GM19438 (cell line): ENCODE measurements around the gene SLC6A9.

ENCODE experiments used
- ATAC-seq: cut with Tn5 transposase; IDR thresholded peaks from one replicate; pipeline ENCODE4 v1.9.1; 2021; ENCODE audit warnings: low read depth; ENCODE audit not compliant: unreplicated experiment

Gene SLC6A9

DNA sequence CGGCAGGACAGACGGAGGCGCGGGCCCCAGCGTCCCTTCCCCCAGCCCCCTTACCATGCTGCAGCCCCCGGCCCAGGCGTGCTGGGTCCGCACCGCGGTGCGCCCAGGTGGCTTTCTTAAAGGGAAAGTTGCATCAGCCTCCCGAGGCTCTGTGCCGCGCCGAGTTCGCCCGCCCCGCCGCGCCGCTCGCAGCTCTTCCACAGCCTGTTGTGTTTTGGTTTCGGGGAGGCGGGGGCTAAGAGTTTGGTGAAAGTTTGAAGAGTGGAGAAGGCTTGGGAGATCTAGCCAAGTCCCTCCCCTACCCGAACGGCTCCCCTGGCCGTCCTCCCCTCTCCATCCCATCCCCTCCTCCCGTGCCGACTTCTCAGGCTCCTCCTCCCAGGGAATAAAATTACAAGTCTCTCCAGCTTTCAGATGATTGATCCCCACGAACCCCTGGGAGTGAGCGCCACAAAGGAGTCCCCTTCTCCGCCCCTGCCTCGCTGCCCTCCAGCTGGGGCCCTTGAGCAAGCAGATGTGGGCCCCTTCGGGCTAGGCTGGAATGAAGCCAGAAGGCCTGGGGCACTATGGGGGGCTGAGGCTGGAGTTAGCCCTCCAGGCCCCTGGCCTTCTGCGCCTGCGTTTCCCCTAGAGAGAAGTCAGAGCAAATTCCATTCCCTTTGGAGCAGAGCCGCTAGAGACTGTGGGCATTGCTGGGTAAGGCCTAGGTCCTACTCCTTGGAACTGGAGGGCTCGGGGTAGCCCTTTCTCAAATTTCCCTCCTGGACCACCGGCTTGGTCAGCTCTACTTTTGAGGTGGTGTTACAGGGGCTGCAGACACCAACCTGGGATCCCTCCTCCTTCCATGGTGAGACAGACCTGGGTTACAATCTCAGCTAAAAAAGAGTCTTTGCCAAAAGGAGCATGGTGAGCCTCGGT lies at the start of gene SLC6A9:
TSS of gene SLC6A9 (minus strand) at position 211 of the 918 bp plus-strand sequence. CDS start 7,185 bp downstream, outside the sequence.
- no peak for ATAC-seq

- no peak for ATAC-seq
Measured at GRCh38 chr1:44079566-44079965, 48.3 kb upstream of the SLC6A9 start.

GRCh38 chr1:44078104-44078503 lies 46.8 kb upstream of the SLC6A9 start:
- no peak for ATAC-seq

DNA sequence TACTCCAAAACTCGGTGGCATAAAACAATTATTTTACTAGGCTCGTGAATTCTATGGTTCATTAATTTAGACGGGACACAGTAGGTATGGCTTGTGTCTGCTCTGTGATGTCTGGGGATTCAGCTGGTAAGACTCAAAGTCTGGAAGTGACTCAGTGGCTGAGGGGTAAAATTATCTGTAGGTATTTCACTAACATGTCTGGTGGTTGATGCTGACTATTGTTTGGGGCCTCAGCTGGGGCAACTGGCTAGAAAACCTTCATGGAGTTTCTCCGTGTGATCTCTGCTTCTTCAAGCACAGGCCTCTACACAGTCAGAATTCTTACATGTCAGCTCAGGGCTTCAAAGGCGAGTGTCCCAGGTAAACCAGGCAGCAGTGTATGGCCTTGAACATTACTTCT lies 46.2 kb upstream of the SLC6A9 start:
- ATAC-seq = no peak

GRCh38 chr1:44076066-44076465 lies 44.8 kb upstream of the SLC6A9 start:
- ATAC-seq = no peak

- ATAC-seq = no peak
Measured at GRCh38 chr1:44074415-44074814, 43.2 kb upstream of the SLC6A9 start.

GRCh38 chr1:44073528-44073927 lies 42.3 kb upstream of the SLC6A9 start:
- no peak for ATAC-seq

GRCh38 chr1:44072821-44073220 lies 41.6 kb upstream of the SLC6A9 start:
- ATAC-seq = no peak

DNA sequence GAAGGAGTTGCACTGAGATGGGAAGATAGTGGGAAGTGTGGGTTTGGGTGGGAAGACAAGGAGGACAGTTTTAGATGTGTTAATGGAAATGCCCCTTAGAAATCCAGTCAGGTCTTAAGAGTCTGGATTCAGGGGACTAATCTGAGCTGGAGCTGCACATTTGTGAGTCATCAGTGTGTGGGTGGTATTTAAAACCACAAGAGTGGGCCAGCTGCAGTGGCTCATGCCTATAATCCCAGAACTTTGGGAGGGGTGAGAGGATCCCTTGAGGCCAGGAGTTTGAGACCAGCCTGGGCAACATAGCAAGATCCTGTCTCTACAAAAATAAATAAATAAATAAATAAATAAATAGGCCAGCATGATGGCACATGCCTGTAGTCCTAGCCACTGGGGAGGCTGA lies 40.9 kb upstream of the SLC6A9 start:
- no peak for ATAC-seq

DNA sequence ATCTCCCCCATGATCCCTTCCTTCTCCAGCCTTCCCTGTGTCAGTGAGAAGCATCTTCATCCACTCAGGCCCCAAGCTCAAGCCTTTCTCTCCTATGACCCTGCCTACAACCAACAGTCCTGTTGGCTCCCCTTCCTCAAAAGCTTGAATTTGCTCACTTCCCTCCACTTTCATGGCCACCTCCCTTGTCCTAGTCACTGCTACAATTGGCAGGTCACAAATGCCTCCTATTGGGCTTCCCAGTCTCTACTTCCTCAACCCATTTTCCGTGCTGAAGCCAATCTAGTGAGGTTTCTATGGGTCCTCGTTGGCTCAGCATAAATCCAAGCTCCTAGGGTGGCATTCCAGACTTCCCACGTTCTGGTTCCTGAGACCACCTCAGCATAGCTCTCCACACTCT lies 40.2 kb upstream of the SLC6A9 start:
- ATAC-seq = no peak

GRCh38 chr1:44068442-44068921 lies 37.2 kb upstream of the SLC6A9 start:
- no peak for ATAC-seq

DNA sequence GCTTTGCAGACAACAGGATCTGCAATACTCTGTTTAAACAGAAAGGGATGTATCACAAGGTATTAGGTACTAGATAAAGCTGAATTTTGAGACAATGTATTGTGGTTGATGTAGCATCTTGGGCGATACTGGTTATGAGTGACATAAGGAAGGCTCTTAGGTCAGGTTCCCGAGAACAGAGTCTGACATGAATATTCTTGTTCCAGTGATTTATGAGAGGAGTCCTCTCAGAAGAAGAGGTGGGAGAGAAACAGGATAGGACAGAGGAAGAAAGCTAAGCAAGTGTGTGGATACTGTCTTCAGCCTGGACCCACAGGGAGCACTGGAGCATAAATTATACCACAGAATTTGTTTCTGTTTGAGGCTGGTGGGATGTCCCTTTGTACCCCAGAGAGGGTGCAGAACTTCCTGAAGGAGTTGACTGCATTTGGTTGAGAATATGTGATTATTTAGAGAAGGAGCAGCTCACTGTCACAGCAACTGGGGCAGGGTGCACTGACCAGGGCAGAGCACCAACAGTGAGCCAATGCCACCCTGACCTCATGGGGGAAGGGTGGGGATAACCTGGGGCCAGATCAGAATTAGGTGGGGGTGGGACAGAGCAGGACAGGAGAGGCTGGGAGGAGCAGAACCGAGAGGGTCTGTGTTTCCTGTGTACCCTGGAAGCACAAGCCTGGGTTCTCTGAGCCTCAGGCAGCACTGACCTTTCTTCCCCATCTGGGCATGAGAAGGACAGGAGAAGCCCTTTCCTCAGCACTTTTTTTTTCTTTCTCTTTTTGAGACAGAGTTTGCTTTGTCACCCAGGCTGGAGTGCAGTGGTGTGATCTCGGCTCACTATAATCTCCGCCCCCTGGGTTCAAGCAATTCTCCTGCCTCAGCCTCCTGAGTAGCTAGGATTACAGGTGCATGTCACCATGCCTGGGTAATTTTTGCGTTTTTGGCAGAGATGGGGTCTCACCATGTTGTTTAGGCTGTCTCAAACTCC lies 36.3 kb upstream of the SLC6A9 start:
- ATAC-seq = no peak

- no peak for ATAC-seq
Measured at GRCh38 chr1:44062656-44063179, 31.5 kb upstream of the SLC6A9 start.

DNA sequence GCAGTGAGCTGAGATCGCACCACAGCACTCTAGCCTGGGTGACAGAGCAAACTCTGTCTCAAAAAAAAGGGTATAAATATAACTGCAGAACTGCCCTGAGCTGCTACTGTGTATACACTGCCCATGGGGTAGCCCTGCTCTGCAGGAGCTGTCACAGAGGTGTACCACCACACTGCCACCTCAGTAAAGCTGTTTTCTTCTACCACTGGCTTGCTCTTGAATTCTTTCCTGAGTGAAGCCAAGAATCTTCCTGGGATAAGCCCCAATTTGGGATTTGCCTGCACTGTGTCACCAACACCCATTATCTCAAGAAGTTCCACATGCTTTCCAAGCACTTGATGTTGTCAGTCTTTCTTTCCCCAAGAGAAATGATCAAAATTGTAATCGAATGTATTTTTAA lies 30.6 kb upstream of the SLC6A9 start:
- no peak for ATAC-seq

GRCh38 chr1:44060830-44061267 lies 29.6 kb upstream of the SLC6A9 start:
- ATAC-seq = no peak

- no peak for ATAC-seq
Measured at GRCh38 chr1:44059664-44060355, 28.5 kb upstream of the SLC6A9 start.

DNA sequence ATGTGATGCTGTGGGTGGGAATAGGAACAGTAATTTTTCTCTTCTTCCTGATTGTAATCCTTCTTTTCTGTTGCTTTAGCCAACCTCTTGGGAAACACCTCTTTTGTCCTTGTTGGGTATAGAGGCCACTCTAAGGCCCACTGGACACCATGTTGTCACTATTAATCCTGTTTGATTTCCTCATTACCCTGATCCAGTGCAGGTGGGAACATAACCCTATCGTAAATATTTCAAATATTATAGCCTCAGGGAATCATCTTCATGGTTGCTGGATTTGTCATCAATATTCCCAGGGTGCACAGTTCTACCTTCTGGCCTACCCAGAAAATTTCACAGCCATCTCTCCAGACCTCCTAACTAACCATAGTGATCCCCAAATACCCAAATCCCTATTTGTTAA lies 27.9 kb upstream of the SLC6A9 start:
- ATAC-seq = no peak

- ATAC-seq = no peak
Measured at GRCh38 chr1:44057293-44057692, 26.0 kb upstream of the SLC6A9 start.

GRCh38 chr1:44053394-44053793 lies 22.1 kb upstream of the SLC6A9 start:
- no peak for ATAC-seq

DNA sequence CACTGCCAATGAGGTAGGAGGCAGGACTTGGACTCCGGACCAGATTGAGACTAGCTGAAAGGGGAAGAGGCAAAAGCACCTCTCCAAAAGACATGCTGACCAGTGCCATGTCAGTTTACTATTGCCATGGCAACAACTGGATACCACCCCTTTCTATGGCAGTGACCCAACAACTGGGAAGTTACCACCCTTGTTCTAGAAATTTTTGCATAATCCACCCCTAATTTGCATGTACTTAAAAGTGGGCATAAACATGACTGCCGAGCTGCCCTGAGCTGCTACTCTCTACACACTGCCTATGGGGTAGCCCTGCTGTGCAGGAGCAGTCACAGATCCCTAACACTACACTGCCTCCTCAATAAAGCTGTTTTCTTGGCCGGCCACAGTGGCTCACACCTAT lies 19.0 kb upstream of the SLC6A9 start:
- no peak for ATAC-seq
